ENCODE results near the gene KCNQ1.

- no peak for TF ChIP-seq CTCF (IDR thresholded peaks at IDR 0.05; ENCODE audit: extremely low read depth in 1 of 2, insufficient read depth in 1 of 2, low read depth in 1 of 2, low read length in 2 of 2)
- TF ChIP-seq EZH2 (IDR thresholded peaks at IDR 0.05; ENCODE audit: borderline replicate concordance, low read depth, low read length, severe bottlenecking), result no peak
- TF ChIP-seq POLR2AphosphoS5 (IDR thresholded peaks at IDR 0.05; ENCODE audit: insufficient read depth, low read depth, low read length), result no peak
- TF ChIP-seq JUN (IDR thresholded peaks at IDR 0.05; ENCODE audit: borderline replicate concordance, insufficient read depth, insufficient read length, low read depth), result no peak
- no peak for TF ChIP-seq POLR2A (IDR thresholded peaks at IDR 0.05; ENCODE audit: low read depth, low read length)
- TF ChIP-seq MYC (IDR thresholded peaks at IDR 0.05; ENCODE audit: low read depth, low read length), result no peak
These were observed 440.9 kb downstream of the KCNQ1 start, which contains the start of gene CDKN1C for GRCh38 chr11:2885678-2886081.
